HFF-Myc (cell line): Measurements from ENCODE around the gene NPBWR2.

Experiments used
- DNase-seq: peaks from one replicate; pipeline ENCODE4 v3.0.0-alpha.2; 2011; ENCODE audit warnings: low read depth; ENCODE audit errors: extremely low read depth
- H3K4me3 ChIP-seq: replicated peaks from 2 replicates; pipeline ENCODE4 v1.5.1; 2011; ENCODE audit warnings: low read depth, mild to moderate bottlenecking, control low read depth, low read length
- TF ChIP-seq, protein P1 (sequence below): IDR thresholded peaks from 2 replicates; pipeline ENCODE4 v1.5.1; 2012; ENCODE audit warnings: mild to moderate bottlenecking, low read depth, low read length, control low read depth; ENCODE audit errors: missing control alignments

Gene NPBWR2

DNA sequence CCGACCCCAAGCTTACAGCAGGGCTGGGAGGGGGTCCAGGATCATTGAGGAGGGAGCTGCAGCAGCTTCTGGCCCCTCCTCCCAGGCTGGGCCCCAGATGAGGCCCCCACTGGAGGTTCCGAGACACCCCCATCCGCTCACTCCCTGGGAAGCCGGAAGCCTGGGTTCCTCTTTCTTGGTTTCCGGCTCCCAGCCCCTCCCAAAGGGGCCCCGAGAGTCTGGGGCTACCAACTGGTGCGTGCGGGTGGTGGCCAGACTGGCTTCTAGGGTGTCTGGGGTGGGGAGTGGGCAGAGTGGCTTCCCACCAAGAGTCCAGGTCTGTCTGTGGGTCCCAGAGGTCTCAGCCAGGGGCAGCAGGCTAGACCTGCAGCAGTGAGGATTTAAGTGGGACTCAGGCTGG lies 30.3 kb downstream of the NPBWR2 start:
- no peak for DNase-seq
- H3K4me3 ChIP-seq = no peak overlapping the region
- TF ChIP-seq, protein P1, sequence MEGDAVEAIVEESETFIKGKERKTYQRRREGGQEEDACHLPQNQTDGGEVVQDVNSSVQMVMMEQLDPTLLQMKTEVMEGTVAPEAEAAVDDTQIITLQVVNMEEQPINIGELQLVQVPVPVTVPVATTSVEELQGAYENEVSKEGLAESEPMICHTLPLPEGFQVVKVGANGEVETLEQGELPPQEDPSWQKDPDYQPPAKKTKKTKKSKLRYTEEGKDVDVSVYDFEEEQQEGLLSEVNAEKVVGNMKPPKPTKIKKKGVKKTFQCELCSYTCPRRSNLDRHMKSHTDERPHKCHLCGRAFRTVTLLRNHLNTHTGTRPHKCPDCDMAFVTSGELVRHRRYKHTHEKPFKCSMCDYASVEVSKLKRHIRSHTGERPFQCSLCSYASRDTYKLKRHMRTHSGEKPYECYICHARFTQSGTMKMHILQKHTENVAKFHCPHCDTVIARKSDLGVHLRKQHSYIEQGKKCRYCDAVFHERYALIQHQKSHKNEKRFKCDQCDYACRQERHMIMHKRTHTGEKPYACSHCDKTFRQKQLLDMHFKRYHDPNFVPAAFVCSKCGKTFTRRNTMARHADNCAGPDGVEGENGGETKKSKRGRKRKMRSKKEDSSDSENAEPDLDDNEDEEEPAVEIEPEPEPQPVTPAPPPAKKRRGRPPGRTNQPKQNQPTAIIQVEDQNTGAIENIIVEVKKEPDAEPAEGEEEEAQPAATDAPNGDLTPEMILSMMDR = no peak

DNA sequence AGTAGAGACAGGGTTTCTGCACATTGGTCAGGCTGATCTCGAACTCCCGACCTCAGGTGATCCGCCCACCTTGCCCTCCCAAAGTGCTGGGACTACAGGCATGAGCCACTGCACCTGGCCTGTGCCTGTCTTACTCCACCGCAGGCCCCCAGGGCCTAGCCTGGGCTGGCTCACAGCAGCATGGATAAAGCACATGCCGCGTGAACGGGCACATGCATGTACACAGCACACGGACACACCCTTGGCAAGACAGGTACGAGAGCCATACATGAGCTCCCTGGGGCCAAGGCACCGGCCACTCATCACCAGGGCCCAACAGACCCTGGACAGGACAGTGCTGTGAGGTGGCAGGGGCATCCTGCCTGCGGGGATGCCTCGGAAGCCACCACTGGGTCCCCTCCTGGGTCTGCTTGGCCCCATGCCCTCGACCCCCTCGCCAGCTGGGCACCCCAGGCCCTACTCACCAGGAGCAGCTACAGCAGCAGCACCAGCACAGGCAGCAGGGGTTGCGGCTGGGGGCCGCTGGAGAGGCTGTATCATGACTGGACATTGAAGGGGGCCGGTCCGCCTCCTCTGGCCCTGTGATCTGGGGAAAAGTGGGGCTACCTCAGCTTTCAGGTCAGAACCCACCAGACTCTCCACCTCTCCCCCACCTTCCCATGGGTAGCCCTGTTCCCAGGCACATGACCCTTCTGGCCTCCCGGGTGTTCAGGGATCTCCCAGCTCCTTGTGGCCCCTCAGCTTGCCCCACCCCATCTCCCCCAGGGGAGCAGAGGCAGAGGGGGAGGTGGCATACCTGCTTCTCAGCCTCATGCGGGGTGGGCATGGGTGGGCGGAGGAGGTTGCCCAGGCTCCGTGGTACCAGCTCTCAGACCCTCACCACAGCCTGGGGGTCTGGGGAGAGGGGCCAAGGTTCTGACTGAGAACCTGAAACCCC lies 31.0 kb downstream of the NPBWR2 start:
- H3K4me3 ChIP-seq = no peak overlapping the region
- no peak for DNase-seq
- TF ChIP-seq, protein P1 = no peak

DNA sequence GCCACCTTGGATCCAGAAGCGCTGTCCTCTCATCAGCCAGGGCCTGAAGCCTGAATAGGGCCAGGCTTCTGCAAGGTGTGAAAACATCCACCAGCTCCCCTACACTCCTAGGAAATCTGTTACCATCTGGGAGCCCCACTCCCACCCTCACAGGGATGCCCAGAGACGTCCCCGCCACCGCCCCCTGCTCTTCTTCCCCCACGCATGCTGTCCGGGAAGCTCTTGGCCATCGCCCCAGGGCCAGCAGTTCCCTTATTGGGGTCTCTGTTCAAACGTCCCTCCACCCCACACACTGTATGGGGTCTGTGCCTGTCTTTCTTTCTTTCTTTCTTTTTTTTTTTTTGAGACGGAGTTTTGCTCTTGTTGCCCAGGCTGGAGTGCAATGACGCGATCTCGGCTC lies 31.8 kb downstream of the NPBWR2 start:
- no peak for DNase-seq
- TF ChIP-seq, protein P1 = no peak
- no peak overlapping the region for H3K4me3 ChIP-seq

DNA sequence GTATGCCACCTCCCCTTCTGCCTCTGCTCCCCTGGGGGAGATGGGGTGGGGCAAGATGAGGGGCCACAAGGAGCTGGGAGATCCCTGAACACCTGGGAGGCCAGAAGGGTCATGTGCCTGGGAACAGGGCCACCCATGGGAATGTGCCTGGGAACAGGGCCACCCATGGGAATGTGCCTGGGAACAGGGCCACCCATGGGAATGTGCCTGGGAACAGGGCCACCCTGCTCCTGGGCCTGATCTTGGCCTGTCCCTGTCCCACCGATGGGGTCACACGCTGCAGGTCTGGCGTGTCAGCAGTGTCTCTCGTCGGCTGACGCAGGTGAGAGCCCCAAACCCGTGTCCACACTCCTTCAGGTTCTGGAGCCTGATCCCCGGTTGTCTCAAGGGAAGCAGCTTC lies 32.4 kb downstream of the NPBWR2 start:
- DNase-seq = no peak
- TF ChIP-seq, protein P1 = no peak
- no peak overlapping the region for H3K4me3 ChIP-seq

DNA sequence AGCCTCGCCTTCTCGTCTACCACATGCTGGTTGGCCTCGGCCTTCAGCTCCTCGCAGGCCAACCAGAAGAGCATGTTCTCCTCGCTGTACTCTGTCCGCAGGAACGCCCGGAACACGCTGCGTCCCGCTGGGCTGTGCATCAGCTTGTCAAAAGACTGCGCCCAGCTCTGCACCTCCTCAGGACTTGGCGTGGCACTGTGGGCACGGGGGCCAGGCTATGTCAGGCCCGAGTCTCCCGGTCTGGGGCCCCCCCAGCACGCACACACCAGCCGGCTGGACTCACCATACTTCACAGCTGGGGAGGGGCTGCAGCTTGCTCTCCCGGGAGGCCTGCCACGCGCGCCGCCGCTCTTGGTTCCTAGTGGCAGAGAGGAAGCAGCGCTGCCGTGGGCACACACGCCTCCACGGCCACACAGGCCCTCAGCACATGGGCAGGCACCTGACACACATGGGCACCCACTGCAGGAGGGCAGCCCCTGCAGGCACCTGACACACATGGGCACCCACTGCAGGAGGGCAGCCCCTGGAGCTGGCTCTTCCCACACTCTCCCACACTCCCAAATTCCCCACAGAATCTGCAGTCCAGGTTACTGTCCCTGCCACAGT lies 33.1 kb downstream of the NPBWR2 start:
- H3K4me3 ChIP-seq = no peak overlapping the region
- TF ChIP-seq, protein P1 = no peak
- DNase-seq = no peak

DNA sequence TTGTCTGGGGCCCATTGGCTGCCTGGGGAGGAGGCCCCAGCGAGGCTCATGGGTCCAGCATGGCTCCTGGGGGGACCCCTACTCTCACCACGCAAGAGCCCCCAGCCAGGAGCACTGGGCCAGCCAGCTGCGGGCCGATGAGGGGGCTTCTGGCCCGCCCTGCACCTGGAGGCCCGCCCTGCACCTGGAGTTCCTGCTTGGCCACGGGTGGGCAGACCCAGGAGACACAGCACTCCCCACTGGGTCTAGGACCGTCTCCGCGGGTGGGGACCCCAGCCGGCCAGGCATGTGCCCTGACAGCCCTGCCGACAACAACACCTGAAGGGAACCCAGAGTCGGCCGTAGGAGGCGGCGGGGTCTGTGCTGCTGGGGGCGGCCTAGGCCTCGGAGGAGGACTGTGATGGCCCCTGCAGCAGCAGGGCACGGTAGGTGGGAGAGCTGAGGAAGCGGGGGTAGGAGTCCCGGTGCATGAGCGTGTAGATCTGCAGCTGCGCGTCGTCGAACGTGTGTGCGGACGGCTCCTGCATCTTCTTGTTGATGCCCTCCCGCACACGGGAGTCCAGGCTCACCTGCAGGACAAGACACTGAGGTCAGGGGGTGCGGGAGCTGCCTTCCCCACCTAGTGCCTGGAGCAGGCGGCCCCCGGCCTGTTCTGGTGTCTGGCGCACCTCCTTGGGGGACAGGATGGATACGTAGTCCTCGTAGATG lies 33.7 kb downstream of the NPBWR2 start:
- no peak for DNase-seq
- H3K4me3 ChIP-seq = no peak overlapping the region
- TF ChIP-seq, protein P1 = no peak
